HG03103 (cell line): ENCODE data around the gene SPATA20.

Experiments
- ATAC-seq: cut with Tn5 transposase; IDR thresholded peaks from one replicate; pipeline ENCODE4 v1.9.1; 2021; ENCODE audit warnings: low read depth; ENCODE audit not compliant: unreplicated experiment

The SPATA20 gene

GRCh38 chr17:50594128-50594823, 47.3 kb downstream of the SPATA20 start:
- no peak for ATAC-seq

- no peak for ATAC-seq
Observed at GRCh38 chr17:50594892-50595291, 47.9 kb downstream of the SPATA20 start.

DNA sequence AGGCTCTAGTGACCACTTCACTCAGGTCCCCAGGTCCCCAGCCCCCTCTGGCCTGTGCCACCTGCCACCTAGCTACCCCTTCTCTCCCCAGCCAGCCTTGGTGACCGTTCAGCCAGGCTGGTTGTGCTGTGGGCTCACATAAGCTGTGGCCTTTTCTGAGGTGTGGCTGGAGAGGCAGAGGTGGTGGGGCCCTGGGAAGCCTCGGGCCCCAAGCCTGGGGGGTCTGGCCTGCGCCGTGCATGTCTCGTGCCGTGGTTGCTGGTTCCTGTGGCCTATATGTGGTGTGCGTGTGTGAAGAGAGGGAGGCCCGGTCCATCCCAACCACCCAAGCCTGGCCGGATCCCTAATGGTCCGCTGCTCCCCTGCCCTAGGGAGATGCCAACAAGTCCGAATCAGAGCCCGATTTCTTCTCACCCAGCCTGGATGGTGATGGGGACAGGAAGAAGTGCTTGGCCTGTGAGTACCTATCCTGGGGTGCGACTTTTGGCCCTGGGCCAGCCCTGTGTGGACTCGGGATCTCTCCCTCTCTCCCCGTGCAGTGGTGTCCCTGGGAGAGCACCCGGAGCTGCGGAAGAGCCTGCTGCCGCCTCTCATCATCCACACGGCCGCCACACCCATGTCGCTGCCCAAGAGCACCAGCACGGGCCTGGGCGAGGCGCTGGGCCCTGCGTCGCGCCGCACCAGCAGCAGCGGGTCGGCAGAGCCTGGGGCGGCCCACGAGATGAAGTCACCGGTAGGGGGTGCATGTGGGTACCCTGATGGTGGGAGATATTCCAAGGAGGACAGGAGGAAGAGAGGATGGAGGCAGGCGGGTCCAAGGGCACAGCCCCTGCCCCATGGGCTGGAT, 49.4 kb downstream of the SPATA20 start:
- no peak for ATAC-seq

DNA sequence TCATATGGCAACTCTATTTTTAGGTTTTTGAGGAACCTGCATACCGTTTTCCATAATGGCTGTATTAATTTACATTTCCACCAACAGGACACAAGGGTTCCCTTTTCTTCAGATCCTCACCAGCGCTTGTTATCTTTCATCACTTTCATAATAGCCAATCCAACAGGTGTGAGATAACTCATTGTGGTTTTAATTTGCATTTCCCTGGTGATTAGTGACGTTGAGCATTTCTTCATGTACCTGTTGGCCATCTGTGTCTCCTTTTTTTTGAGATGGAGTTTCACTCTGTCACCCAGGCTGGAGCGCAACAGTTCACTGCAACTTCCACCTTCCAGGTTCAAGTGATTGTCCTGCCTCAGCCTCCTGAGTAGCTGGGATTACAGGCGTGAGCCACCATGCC, 51.5 kb downstream of the SPATA20 start:
- no peak for ATAC-seq

GRCh38 chr17:50599606-50600005, 52.6 kb downstream of the SPATA20 start:
- no peak for ATAC-seq

DNA sequence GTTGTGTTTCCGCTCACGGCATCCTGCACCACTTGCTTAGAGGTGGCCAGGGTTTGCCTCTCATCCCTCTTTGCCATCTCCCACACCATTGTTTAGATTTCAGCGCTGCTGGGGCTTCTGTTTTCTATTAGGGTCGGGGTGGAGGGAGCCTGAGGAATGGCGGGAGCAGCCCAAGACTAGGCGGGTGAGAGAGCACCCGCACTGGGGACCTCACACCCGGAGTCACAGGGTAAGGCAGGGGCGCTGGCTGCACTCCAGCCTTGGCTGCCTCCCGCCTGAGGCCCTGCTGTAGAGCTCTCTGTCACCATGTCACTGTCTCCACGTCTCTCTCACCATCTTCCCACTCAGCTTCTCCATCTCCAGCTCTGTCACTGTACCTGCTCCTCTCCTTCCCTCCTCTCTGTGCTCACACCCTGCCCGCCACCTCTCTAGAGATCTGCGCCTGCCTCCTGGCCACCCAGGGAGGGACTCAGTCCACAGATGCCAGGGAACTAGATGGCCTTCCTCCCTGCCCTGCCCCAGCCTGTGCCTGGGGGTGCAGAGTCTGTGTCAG, 54.9 kb downstream of the SPATA20 start:
- ATAC-seq: no peak

DNA sequence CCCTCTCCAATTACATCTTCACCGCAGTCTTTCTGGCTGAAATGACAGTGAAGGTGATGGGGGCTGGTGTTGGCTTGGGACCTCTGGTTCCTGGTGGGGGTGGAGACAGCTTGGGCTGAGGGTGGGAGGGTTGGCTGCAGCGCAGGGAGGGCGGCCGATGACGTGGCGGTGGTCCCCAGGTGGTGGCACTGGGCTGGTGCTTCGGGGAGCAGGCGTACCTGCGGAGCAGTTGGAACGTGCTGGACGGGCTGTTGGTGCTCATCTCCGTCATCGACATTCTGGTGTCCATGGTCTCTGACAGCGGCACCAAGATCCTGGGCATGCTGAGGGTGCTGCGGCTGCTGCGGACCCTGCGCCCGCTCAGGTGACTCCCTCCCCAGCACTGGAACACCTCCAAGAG, 55.9 kb downstream of the SPATA20 start:
- no peak for ATAC-seq

- no peak for ATAC-seq
Observed at GRCh38 chr17:50603340-50603739, 56.4 kb downstream of the SPATA20 start.

- ATAC-seq: no peak
Observed at GRCh38 chr17:50604513-50604912, 57.5 kb downstream of the SPATA20 start.

- ATAC-seq: no peak
Observed at GRCh38 chr17:50605429-50605828, 58.5 kb downstream of the SPATA20 start.
